Myocyte (in vitro differentiated cells): ENCODE measurements around the gene SLCO1B3. TPM values are rescaled to one million over a fixed set of nuclear protein-coding genes. Genes with fewer than 3 reads are reported as not detected.

Experiments
- DNase-seq: peaks from one replicate; pipeline ENCODE4 v3.0.0-alpha.2; 2012; ENCODE audit warnings: low read depth
- total RNA-seq: library from RNA; depleted of rRNA; stranded (reverse); fragments of >200 nt; gene quantifications from 2 replicates; pipeline ENCODE4 v1.2.3, GENCODE V29; 2014

Gene SLCO1B3
- total RNA-seq, 1 donor from 2014 or later: not detected

- DNase-seq: no peak
Observed at GRCh38 chr12:20885116-20885515, 74.6 kb downstream of the SLCO1B3 start.

GRCh38 chr12:20885552-20885951 is 75.0 kb downstream of the SLCO1B3 start:
- no peak for DNase-seq

GRCh38 chr12:20917269-20917668 is 106.8 kb downstream of the SLCO1B3 start:
- DNase-seq: no peak

- no peak for DNase-seq
Observed at GRCh38 chr12:20917819-20918218, 107.3 kb downstream of the SLCO1B3 start.

GRCh38 chr12:20931894-20932293 is 121.4 kb downstream of the SLCO1B3 start:
- no peak for DNase-seq

GRCh38 chr12:20946732-20947131 is 136.2 kb downstream of the SLCO1B3 start:
- no peak for DNase-seq

- DNase-seq: peak; percentile 2
Observed at GRCh38 chr12:20950248-20950647, 139.7 kb downstream of the SLCO1B3 start.

- DNase-seq: no peak
Observed at GRCh38 chr12:20963303-20963702, 152.8 kb downstream of the SLCO1B3 start.

- no peak for DNase-seq
Observed at GRCh38 chr12:20963762-20964161, 153.3 kb downstream of the SLCO1B3 start.

Other genes starting within 250 kb of the SLCO1B3 start
- gene SLCO1C1, start 115.4 kb upstream of the SLCO1B3 start, total RNA-seq: not detected in 2 replicates